Gastrocnemius medialis (tissue), 4 donors: ENCODE measurements around the gene CACNA1F. TPM values are rescaled to one million over a fixed set of nuclear protein-coding genes. Genes with fewer than 3 reads are reported as not detected.

Experiments
- ATAC-seq, 2 donors: fragments of 150-250 bp; one replicate each; pipeline ENCODE4 v1.9.1; 2016
- DNase-seq, 2 donors: peaks; one replicate each; pipeline ENCODE4 v3.0.0-alpha.2; 2019
- H3K27ac ChIP-seq, 4 donors: fragments of 200-600 bp; sonication (generic); 1 replicate in 1 of 4; 2 replicates in 3 of 4; pipeline ENCODE4 v1.5.1; 2016 to 2018; ENCODE audit warnings: mild to moderate bottlenecking in 2 of 4, moderate library complexity in 1 of 4
- H3K27me3 ChIP-seq, 3 donors: fragments of 200-600 bp; sonication (generic) in 2 of 3; 1 replicate in 1 of 3; 2 replicates in 2 of 3; pipeline versions ENCODE4 v1.5.1 to v1.6.0; 2016 to 2019; ENCODE audit warnings: mild to moderate bottlenecking in 1 of 3, moderate library complexity in 1 of 3
- H3K36me3 ChIP-seq, 2 donors: fragments of 200-600 bp; sonication (generic) in 1 of 2; one replicate each; pipeline ENCODE4 v1.5.1; 2017 to 2018
- H3K4me1 ChIP-seq, 2 donors: fragments of 200-600 bp; sonication (generic) in 1 of 2; one replicate each; pipeline ENCODE4 v1.5.1; 2016 to 2017; ENCODE audit warnings: mild to moderate bottlenecking in 2 of 2
- H3K4me3 ChIP-seq, 4 donors: fragments of 200-600 bp; sonication (generic) in 3 of 4; 1 replicate in 1 of 4; 2 replicates in 3 of 4; pipeline ENCODE4 v1.5.1; 2016 to 2019; ENCODE audit warnings: mild to moderate bottlenecking in 2 of 4
- H3K9me3 ChIP-seq, 3 donors: fragments of 200-600 bp; sonication (generic) in 2 of 3; 1 replicate in 1 of 3; 2 replicates in 2 of 3; pipeline ENCODE4 v1.5.1; 2016 to 2019
- POLR2A ChIP-seq, 2 donors: fragments of 450-650 bp; IDR thresholded peaks; one replicate each; pipeline ENCODE4 v1.6.1; 2017; ENCODE audit warnings: antibody characterized with exemption in 2 of 2, mild to moderate bottlenecking in 2 of 2, moderate library complexity in 2 of 2
- in situ Hi-C, 4 donors: fragments of 200-750 bp; cut with MboI; loops; one replicate each; pipeline versions ENCODE4 v1.15.0 to v1.8.0; 2017; ENCODE audit warnings: low sequenced_read_pairs in 4 of 4
- intact Hi-C: fragments of 100-400 bp; cut with DNase I; formaldehyde crosslinking; loops from one replicate; pipeline ENCODE4 v1.15.1; 2023; ENCODE audit warnings: low total_unique reads
- total RNA-seq, 4 donors: library from RNA; depleted of rRNA; stranded (reverse); fragments of >200 nt; gene quantifications; one replicate each; pipeline versions ENCODE4 v1.1.0 to v1.2.3, GENCODE V29; 2016
- TF ChIP-seq, protein P1 (sequence below), 5 experiments: fragments of 450-650 bp in 3 of 5; fragments of 200-600 bp in 2 of 5; sonication (generic) in 2 of 5; IDR thresholded peaks in 4 of 5; conservative IDR thresholded peaks in 1 of 5; 1 replicate in 4 of 5; 2 replicates in 1 of 5; pipeline ENCODE4 v1.5.1; 2016 to 2019; ENCODE audit warnings: antibody characterized with exemption in 5 of 5, mild to moderate bottlenecking in 3 of 5, moderate library complexity in 3 of 5

Gene CACNA1F
- total RNA-seq, 4 donors from 2014 or later, result not detected

DNA sequence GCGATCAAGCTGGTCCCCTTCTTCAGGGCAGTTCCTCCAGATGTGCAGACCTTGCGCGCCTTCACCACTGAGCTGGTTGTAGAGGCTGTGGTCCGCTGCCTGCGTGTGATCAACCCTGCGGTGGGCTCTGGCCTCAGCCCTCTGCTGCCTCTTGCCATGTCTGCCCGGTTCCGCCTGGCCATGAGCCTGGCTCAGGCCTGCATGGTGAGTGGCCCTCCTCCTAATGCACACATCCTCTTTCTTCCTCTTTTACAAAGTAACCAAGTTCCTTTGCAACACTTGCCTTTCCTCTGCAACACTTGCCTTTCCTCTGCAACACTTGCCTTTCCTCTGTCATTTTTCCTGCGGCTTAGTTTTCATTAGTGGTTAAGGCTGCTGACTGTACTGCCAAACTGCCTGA is 3.9 kb upstream of the CACNA1F start:
- no peak for TF ChIP-seq POLR2A (IDR thresholded peaks at IDR 0.05)
- TF ChIP-seq, protein P1, sequence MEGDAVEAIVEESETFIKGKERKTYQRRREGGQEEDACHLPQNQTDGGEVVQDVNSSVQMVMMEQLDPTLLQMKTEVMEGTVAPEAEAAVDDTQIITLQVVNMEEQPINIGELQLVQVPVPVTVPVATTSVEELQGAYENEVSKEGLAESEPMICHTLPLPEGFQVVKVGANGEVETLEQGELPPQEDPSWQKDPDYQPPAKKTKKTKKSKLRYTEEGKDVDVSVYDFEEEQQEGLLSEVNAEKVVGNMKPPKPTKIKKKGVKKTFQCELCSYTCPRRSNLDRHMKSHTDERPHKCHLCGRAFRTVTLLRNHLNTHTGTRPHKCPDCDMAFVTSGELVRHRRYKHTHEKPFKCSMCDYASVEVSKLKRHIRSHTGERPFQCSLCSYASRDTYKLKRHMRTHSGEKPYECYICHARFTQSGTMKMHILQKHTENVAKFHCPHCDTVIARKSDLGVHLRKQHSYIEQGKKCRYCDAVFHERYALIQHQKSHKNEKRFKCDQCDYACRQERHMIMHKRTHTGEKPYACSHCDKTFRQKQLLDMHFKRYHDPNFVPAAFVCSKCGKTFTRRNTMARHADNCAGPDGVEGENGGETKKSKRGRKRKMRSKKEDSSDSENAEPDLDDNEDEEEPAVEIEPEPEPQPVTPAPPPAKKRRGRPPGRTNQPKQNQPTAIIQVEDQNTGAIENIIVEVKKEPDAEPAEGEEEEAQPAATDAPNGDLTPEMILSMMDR (IDR thresholded peaks at IDR 0.05 in 4 of 5, conservative IDR thresholded peaks at IDR 0.05 in 1 of 5), result no peak
- H3K27me3 ChIP-seq, result no peaks in the 10 kb centered on the region
- DNase-seq (no peak), ATAC-seq (no peak)
- no peak overlapping the region for H3K4me3 ChIP-seq
- peaks cover 0 to 5% of the 10 kb centered on the region in 2 donors for H3K4me1 ChIP-seq
- H3K9me3 ChIP-seq, result no peaks in the 10 kb centered on the region
- no peaks in the 10 kb centered on the region for H3K36me3 ChIP-seq
- no peak overlapping the region for H3K27ac ChIP-seq
- in situ Hi-C loops (no loop called here), intact Hi-C loops (loop anchor here (5.0 kb wide), 1 partner anchor 35 kb away; the partner anchor contains the start of gene SYP)

DNA sequence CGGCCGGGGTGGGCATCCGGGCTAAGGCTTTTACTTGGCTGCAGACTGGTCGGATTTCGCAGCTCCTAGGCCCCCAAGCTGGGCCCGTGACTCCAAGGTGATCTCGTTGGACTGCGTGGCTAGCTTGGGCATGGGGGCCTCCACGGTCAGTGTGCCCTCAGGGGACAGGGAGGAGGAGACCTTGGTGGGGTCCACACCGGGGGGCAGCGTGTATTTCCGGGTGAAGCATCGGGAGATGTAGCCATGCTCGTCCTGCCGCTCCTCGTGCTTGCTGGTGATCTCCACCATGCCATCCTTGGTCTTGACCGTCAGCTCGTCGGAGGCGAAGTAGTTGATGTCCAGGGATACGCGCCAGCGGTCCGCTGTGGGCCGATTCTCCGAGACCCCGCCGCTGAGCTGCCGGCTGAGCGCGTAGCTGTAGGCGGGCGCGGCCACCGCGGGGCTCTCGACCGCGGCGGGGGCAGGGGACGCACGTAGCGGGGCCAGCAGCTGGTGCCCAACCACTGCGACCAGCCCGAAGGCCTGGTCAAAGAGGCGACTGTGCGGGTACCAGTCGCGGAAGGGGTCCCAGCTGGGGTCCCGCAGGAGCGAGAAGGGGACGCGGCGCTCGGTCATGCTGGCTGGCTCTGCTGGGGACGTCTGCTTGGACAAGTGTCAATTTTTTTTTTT is 881 bp upstream of the CACNA1F start:
- DNase-seq, result no peak
- Histone ChIP-seq H3K9me3 (no peaks in the 10 kb centered on the region), H3K36me3 (no peaks in the 10 kb centered on the region), H3K27me3 (peaks cover 0 to 3% (median 0%) of the 10 kb centered on the region in 3 donors), H3K27ac (no peak overlapping the region), H3K4me3 (peak overlapping the region in 2 of 4 donors; percentile 13 to 15), H3K4me1 (peaks cover 0 to 5% of the 10 kb centered on the region in 2 donors)
- intact Hi-C loops (loop anchor here (2.0 kb wide), 1 partner anchor 35 kb away; the partner anchor contains the start of gene PPP1R3F), in situ Hi-C loops (no loop called here)
- no peak for ATAC-seq
- TF ChIP-seq POLR2A (IDR thresholded peaks at IDR 0.05), result no peak
- TF ChIP-seq, protein P1 (IDR thresholded peaks at IDR 0.05 in 4 of 5, conservative IDR thresholded peaks at IDR 0.05 in 1 of 5), result no peak

DNA sequence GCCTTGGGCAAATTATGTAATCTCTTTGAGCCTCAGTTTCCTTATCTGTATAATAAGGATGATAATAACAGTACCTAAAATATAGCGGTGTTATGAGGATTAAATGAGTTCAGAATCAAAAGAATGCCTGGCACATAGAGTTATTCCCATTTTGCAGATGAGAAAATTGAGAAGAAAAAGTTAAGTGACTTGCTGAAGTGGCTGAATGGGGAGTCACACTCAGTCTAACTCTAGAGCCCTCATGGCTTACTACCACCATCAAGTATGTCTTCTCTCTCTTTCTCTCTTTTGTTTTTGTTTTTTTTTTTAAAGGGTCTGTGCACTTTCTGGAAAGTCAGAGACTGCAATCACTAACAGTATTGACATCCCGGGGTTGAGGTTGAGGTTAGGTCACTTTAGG is 615 bp downstream of the CACNA1F start:
- Histone ChIP-seq H3K27ac (no peak overlapping the region), H3K4me1 (peaks cover 0 to 5% of the 10 kb centered on the region in 2 donors), H3K9me3 (no peaks in the 10 kb centered on the region), H3K27me3 (peaks cover 0 to 3% (median 0%) of the 10 kb centered on the region in 3 donors), H3K4me3 (no peak overlapping the region), H3K36me3 (no peaks in the 10 kb centered on the region)
- no peak for TF ChIP-seq POLR2A (IDR thresholded peaks at IDR 0.05)
- TF ChIP-seq, protein P1 (IDR thresholded peaks at IDR 0.05 in 4 of 5, conservative IDR thresholded peaks at IDR 0.05 in 1 of 5), result no peak
- in situ Hi-C loops, result no loop called here
- no peak for ATAC-seq
- no peak for DNase-seq
- intact Hi-C loops, result no loop called here

DNA sequence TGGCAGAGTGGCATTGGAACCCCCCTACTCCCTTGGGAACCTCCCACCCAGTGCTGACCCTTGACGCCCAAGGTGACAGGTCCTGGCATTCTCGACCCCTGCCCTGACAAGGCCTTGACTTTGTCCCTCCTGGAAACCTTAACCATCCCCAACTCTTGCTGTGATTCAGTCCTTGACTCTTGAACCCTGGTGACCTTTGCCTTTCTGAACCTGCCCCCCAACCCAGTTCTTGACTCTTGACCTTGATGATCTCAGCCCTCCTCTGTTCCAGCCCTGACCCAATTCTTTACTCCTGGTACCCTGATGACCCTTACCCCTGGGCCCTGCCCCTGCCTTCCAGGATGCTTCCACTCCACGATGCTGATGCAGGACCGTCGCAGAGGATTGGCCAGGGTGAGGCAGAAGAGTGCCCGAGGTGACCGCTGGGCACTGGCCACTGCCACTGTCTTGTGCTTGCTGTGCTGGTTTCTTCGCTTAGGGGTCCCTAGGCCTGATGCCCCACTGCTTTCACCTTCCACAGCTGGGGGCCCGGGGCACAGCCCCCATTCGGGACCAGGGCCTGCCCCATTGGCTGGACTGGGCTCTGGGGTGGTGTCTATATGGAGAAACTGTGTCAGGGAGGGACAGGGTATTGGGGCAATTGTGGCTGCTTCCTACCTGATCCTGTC is 1.7 kb downstream of the CACNA1F start:
- intact Hi-C loops (no loop called here), in situ Hi-C loops (no loop called here)
- Histone ChIP-seq H3K9me3 (no peaks in the 10 kb centered on the region), H3K4me1 (peaks cover 0 to 5% of the 10 kb centered on the region in 2 donors), H3K27me3 (peaks cover 0 to 3% (median 0%) of the 10 kb centered on the region in 3 donors), H3K27ac (no peak overlapping the region), H3K36me3 (no peaks in the 10 kb centered on the region), H3K4me3 (no peak overlapping the region)
- ATAC-seq (no peak), DNase-seq (no peak)
- TF ChIP-seq, protein P1 (IDR thresholded peaks at IDR 0.05 in 4 of 5, conservative IDR thresholded peaks at IDR 0.05 in 1 of 5), result no peak
